ENCODE results near the gene ME3. TPM values are rescaled to one million over a fixed set of nuclear protein-coding genes. Genes with fewer than 3 reads are reported as not detected.

Gene ME3
- polyA plus RNA-seq, 2 of the 4 experiments (the other 2 are of a cell fraction) = 19.7 to 22.3 TPM

GRCh38 chr11:86687185-86687778 is 14.9 kb upstream of the ME3 start:
- Histone ChIP-seq H3K4me1 (peaks cover 18% of the 10 kb centered on the region), H3K27ac (peak overlapping the region in 1 of 2 experiments; percentile 25; a peak in 1 of 6 replicates), H3K4me3 (no peak overlapping the region), H3K4me2 (no peak overlapping the region), H3K9me3 (no peaks in the 10 kb centered on the region)
- WGBS (ENCODE audit: missing lambda C conversion rate) = 83% methylated on average over 5 of the region's 5 CpGs
- TF ChIP-seq TP53 (CRISPR knock-in tag; IDR thresholded peaks at IDR 0.05) = no peak
- TF ChIP-seq SMC3 (IDR thresholded peaks at IDR 0.05) = no peak
- TF ChIP-seq MAFK (IDR thresholded peaks at IDR 0.05; ENCODE audit: partially characterized antibody) = peak; percentile 62
- TF ChIP-seq KDM5A (IDR thresholded peaks at IDR 0.05) = no peak
- ATAC-seq = no peak
- ChIA-PET POLR2A (no interaction called here), CTCF (interaction anchor here (0.9 kb wide), 1 partner anchor 9 kb away, joined by 7 read pairs; no protein-coding TSS in a partner anchor)
- no peak for DNase-seq (ENCODE audit: low read depth in 1 of 2, low spot score in 1 of 2)
- no peak for FAIRE-seq

DNA sequence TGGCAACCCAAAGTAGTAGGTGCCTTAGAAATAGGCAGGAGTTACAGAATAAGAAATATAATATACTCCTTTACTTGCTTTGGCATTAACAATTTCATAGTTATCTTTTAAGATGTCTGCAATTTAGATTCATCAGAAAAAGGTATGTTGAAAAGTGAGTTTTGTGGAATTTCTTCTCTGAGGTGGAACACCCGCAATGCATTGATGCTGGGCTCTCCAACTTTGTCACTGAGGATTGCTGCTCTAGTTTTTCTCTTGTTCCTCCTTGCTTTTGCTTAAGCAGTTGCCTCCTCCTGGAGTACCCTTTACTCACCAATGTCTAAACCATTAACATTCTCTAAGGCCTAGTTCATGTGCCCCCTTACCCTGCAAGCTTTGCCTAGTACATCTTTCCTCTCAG is 14.1 kb upstream of the ME3 start:
- TF ChIP-seq PHF8 (IDR thresholded peaks at IDR 0.05; ENCODE audit: borderline replicate concordance, low read depth) (no peak), BCL3 (IDR thresholded peaks at IDR 0.05) (no peak), EHMT2 (IDR thresholded peaks at IDR 0.05; ENCODE audit: low read depth) (no peak), RFX5 (IDR thresholded peaks at IDR 0.05) (no peak), TFCP2L1 (CRISPR knock-in tag; IDR thresholded peaks at IDR 0.05) (no peak), HEYL (CRISPR knock-in tag; IDR thresholded peaks at IDR 0.05) (no peak)
- TF ChIP-seq, protein P1, sequence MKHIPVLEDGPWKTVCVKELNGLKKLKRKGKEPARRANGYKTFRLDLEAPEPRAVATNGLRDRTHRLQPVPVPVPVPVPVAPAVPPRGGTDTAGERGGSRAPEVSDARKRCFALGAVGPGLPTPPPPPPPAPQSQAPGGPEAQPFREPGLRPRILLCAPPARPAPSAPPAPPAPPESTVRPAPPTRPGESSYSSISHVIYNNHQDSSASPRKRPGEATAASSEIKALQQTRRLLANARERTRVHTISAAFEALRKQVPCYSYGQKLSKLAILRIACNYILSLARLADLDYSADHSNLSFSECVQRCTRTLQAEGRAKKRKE (CRISPR knock-in tag; IDR thresholded peaks at IDR 0.05; ENCODE audit: low read depth) = no peak
- FAIRE-seq (no peak), DNase-seq (ENCODE audit: low read depth in 1 of 2, low spot score in 1 of 2) (no peak), ATAC-seq (no peak)
- 97% methylated on average over 1 of the region's 1 CpG for WGBS (ENCODE audit: missing lambda C conversion rate)
- H3K4me2 ChIP-seq = no peak overlapping the region
- H3K4me1 ChIP-seq = peaks cover 13% of the 10 kb centered on the region
- CTCF ChIA-PET = no interaction called here
- H3K27ac ChIP-seq = no peak overlapping the region
- H3K4me3 ChIP-seq = no peak overlapping the region
- no peaks in the 10 kb centered on the region for H3K9me3 ChIP-seq
- POLR2A ChIA-PET = no interaction called here

DNA sequence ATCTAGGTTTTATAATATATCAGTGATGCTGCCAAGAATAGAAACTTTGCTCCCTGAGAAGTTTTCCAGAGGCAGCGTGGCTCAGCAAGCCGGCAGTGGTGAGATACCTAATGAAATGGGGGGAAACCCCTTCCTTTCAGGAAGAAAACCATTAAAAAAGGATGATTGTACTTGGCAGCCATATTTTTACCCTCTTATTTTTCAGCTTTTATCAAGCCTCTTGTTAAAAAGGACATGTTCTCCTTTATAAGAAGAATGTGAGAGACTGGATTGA is 9.0 kb upstream of the ME3 start:
- no peak for TF ChIP-seq JUN (IDR thresholded peaks at IDR 0.05)
- TF ChIP-seq CHD2 (IDR thresholded peaks at IDR 0.05; ENCODE audit: low read length, partially characterized antibody) = no peak
- no peak for TF ChIP-seq CHD4 (IDR thresholded peaks at IDR 0.05; ENCODE audit: borderline replicate concordance)
- TF ChIP-seq ESRRA (IDR thresholded peaks at IDR 0.05; ENCODE audit: borderline replicate concordance, low read length) = no peak
- no peak for TF ChIP-seq SREBF2 (IDR thresholded peaks at IDR 0.05)
- no peak for TF ChIP-seq MAX (IDR thresholded peaks at IDR 0.05)
- TF ChIP-seq BCL3 (IDR thresholded peaks at IDR 0.05) = no peak
- no peak for TF ChIP-seq USF2 (IDR thresholded peaks at IDR 0.05)
- no peak for TF ChIP-seq GATA3 (IDR thresholded peaks at IDR 0.05; ENCODE audit: borderline replicate concordance)
- TF ChIP-seq PHF8 (IDR thresholded peaks at IDR 0.05; ENCODE audit: borderline replicate concordance, low read depth) = no peak
- ATAC-seq (no peak), DNase-seq (ENCODE audit: low read depth in 1 of 2, low spot score in 1 of 2) (no peak), FAIRE-seq (no peak)
- H3K4me3 ChIP-seq = no peak overlapping the region
- H3K4me2 ChIP-seq = no peak overlapping the region
- CTCF ChIA-PET = interaction anchor here (7.3 kb wide), 1 partner anchor 12 kb away, joined by 40 read pairs; no protein-coding TSS in a partner anchor
- POLR2A ChIA-PET = interaction anchor here (2.1 kb wide), 1 partner anchor 8 kb away, joined by 7 read pairs; the partner anchor contains the start of gene ME3
- 84% methylated on average over 2 of the region's 2 CpGs for WGBS (ENCODE audit: missing lambda C conversion rate)
- no peaks in the 10 kb centered on the region for H3K4me1 ChIP-seq
- no peaks in the 10 kb centered on the region for H3K9me3 ChIP-seq
- H3K27ac ChIP-seq = no peak overlapping the region

Data from A549 (cell line).